Left lung (tissue), 10 donors: ENCODE data around the gene DCC. TPM values are rescaled to one million over a fixed set of nuclear protein-coding genes. Genes with fewer than 3 reads are reported as not detected.
A peak's percentile ranks its signal among the peaks of the same experiment; 100 is the strongest.

Experiments
- ATAC-seq: fragments of 200-7000 bp; cut with Tn5 transposase; one replicate; pipeline ENCODE4 v1.9.1; 2020; ENCODE audit warnings: moderate library complexity
- DNase-seq, 4 donors: peaks; one replicate each; pipeline ENCODE4 v3.0.0-alpha.2; 2013 to 2020
- H3K27ac ChIP-seq, 2 donors: fragments of 200-600 bp; sonication (generic) in 1 of 2; one replicate each; pipeline versions ENCODE4 v1.5.0 to v1.8.0; 2020 to 2021
- H3K27me3 ChIP-seq, 2 donors: fragments of 200-600 bp; sonication (generic) in 1 of 2; one replicate each; pipeline versions ENCODE4 v1.5.0 to v1.8.0; 2020 to 2021
- H3K36me3 ChIP-seq, 2 donors: fragments of 200-600 bp; sonication (generic) in 1 of 2; one replicate each; pipeline versions ENCODE4 v1.5.0 to v1.8.0; 2020 to 2021
- H3K4me1 ChIP-seq, 2 donors: fragments of 200-600 bp; one replicate each; pipeline ENCODE4 v1.8.0; 2021
- H3K4me3 ChIP-seq, 2 donors: fragments of 200-600 bp; sonication (generic) in 1 of 2; one replicate each; pipeline versions ENCODE4 v1.5.0 to v1.8.0; 2020 to 2021; ENCODE audit warnings: mild to moderate bottlenecking in 1 of 2
- H3K9me3 ChIP-seq, 2 donors: fragments of 200-600 bp; sonication (generic) in 1 of 2; one replicate each; pipeline versions ENCODE4 v1.5.0 to v1.8.0; 2020 to 2021
- CTCF ChIP-seq, 2 donors: fragments of 200-600 bp; sonication (generic) in 1 of 2; IDR thresholded peaks; one replicate each; pipeline versions ENCODE4 v1.5.0 to v1.8.0; 2021; ENCODE audit warnings: antibody characterized with exemption in 2 of 2
- intact Hi-C, 2 donors: fragments of 100-400 bp; cut with DNase I; formaldehyde crosslinking; loops; one replicate each; pipeline versions ENCODE4 v1.11.2 to v1.14.2; 2022
- polyA plus RNA-seq, 6 donors: library from polyadenylated mRNA; unstranded; fragments of 120-200 nt; gene quantifications; one replicate each; pipeline ENCODE4 v1.2.1, GENCODE V29; 2013; ENCODE audit not compliant: insufficient read length in 6 of 6
- total RNA-seq, 2 donors: library from RNA; stranded (reverse); fragmentation: NEBNext Ultra II Directional; extraction: Animal tissue kit (Norgen Biotek cat#: 25700); gene quantifications; one replicate each; pipeline ENCODE4 v1.2.1, GENCODE V29; 2021
- donor health status: DM: no; HTN: yes; CAD: no.
- donor health status: DM: no; HTN: no; CAD: no.

The DCC gene
- total and polyA plus RNA-seq, 8 donors, result 0.61 to 3.5 (median 2.1) TPM

- TF ChIP-seq CTCF (IDR thresholded peaks at IDR 0.05), result no peak
- Histone ChIP-seq H3K9me3 (no peaks in the 10 kb centered on the region), H3K27me3 (peaks cover 6 to 15% of the 10 kb centered on the region in 2 donors), H3K36me3 (no peaks in the 10 kb centered on the region), H3K4me1 (no peaks in the 10 kb centered on the region), H3K27ac (no peak overlapping the region), H3K4me3 (no peak overlapping the region)
- DNase-seq (no peak), ATAC-seq (no peak)
- intact Hi-C loops, result no loop called here
These were observed 5.7 kb upstream of the DCC start for GRCh38 chr18:52334307-52334706.

- peaks cover 12 to 21% of the 10 kb centered on the region in 2 donors for H3K27me3 ChIP-seq
- no peaks in the 10 kb centered on the region for H3K9me3 ChIP-seq
- no peaks in the 10 kb centered on the region for H3K36me3 ChIP-seq
- no peaks in the 10 kb centered on the region for H3K4me1 ChIP-seq
- H3K4me3 ChIP-seq, result no peak overlapping the region
- no peak overlapping the region for H3K27ac ChIP-seq
- DNase-seq, result no peak
- intact Hi-C loops, result no loop called here
- no peak for ATAC-seq
- TF ChIP-seq CTCF (IDR thresholded peaks at IDR 0.05), result no peak
These were observed 5.1 kb upstream of the DCC start for GRCh38 chr18:52334896-52335295.

- Histone ChIP-seq H3K4me1 (no peaks in the 10 kb centered on the region), H3K36me3 (no peaks in the 10 kb centered on the region), H3K27me3 (peaks cover 35 to 45% of the 10 kb centered on the region in 2 donors), H3K4me3 (no peak overlapping the region), H3K9me3 (no peaks in the 10 kb centered on the region), H3K27ac (no peak overlapping the region)
- no peak for TF ChIP-seq CTCF (IDR thresholded peaks at IDR 0.05)
- ATAC-seq (no peak), DNase-seq (no peak)
- intact Hi-C loops, result no loop called here
These were observed 2.7 kb upstream of the DCC start for GRCh38 chr18:52337276-52337675.

- H3K36me3 ChIP-seq, result no peaks in the 10 kb centered on the region
- TF ChIP-seq CTCF (IDR thresholded peaks at IDR 0.05), result no peak
- H3K27ac ChIP-seq, result no peak overlapping the region
- H3K9me3 ChIP-seq, result no peaks in the 10 kb centered on the region
- H3K4me3 ChIP-seq, result peak overlapping the region in 1 of 2 donors; percentile 1
- ATAC-seq, result no peak
- peaks cover 35 to 67% of the 10 kb centered on the region in 2 donors for H3K27me3 ChIP-seq
- no peaks in the 10 kb centered on the region for H3K4me1 ChIP-seq
- DNase-seq, result peak in 1 of 4 donors; percentile 66
- intact Hi-C loops, result no loop called here
These were observed 557 bp downstream of the DCC start for GRCh38 chr18:52340406-52341102.

GRCh38 chr18:52341103-52341432 is 1.1 kb downstream of the DCC start:
- Histone ChIP-seq H3K27me3 (peaks cover 35 to 67% of the 10 kb centered on the region in 2 donors), H3K4me3 (no peak overlapping the region)
- ATAC-seq, result no peak

More at GRCh38 chr18:52341103-52341432, 1.1 kb downstream of the DCC start:
- intact Hi-C loops, result no loop called here
- H3K27ac ChIP-seq, result no peak overlapping the region
- no peak for TF ChIP-seq CTCF (IDR thresholded peaks at IDR 0.05)
- no peaks in the 10 kb centered on the region for H3K4me1 ChIP-seq
- H3K9me3 ChIP-seq, result no peaks in the 10 kb centered on the region
- H3K36me3 ChIP-seq, result no peaks in the 10 kb centered on the region
- DNase-seq, result peak in 1 of 4 donors; percentile 40
